ENCODE measurements around the gene ASCL4. TPM values are rescaled to one million over a fixed set of nuclear protein-coding genes. Genes with fewer than 3 reads are reported as not detected.

ASCL4 gene
- total and polyA plus RNA-seq, 2 of the 13 experiments (the other 11 are each of a cell fraction or from before 2014, with no cell fraction given), result not detected

GRCh38 chr12:107779077-107779831 lies 4.8 kb downstream of the ASCL4 start (continued):
- TF ChIP-seq ZBTB42 (CRISPR knock-in tag; IDR thresholded peaks at IDR 0.05), result no peak
- no peak for TF ChIP-seq ZNF343 (CRISPR knock-in tag; IDR thresholded peaks at IDR 0.05)
- no peak for TF ChIP-seq ZNF746 (CRISPR knock-in tag; IDR thresholded peaks at IDR 0.05)
- no peak for TF ChIP-seq ZNF770 (CRISPR knock-in tag; IDR thresholded peaks at IDR 0.05)
- no peak for TF ChIP-seq ATAD3A (CRISPR knock-in tag; IDR thresholded peaks at IDR 0.05)
- TF ChIP-seq ZFP37 (CRISPR knock-in tag; IDR thresholded peaks at IDR 0.05; ENCODE audit: borderline replicate concordance), result no peak
- TF ChIP-seq ZBTB44 (CRISPR knock-in tag; IDR thresholded peaks at IDR 0.05), result no peak
- no peak for TF ChIP-seq ZFX (CRISPR knock-in tag; IDR thresholded peaks at IDR 0.05; ENCODE audit: low read depth)

- DNase-seq (ENCODE audit: low spot score), result no peak
- ChIA-PET POLR2A (no interaction called here), CTCF (ENCODE audit: low intra/inter-chr PET ratio, low total read pairs) (no interaction called here)
- intact Hi-C loops (cut with micrococcal nuclease; ENCODE audit: unreplicated experiment) (no loop called here), in situ Hi-C loops (cut with HindIII; ENCODE audit: extremely low pct_ligation_motif_present, low pct_unique_long_range_greater_than_20kb) (no loop called here)
- H2AFZ ChIP-seq (ENCODE audit: low read length), result no peak overlapping the region
- peaks cover 1 to 21% of the 10 kb centered on the region in 2 experiments; a peak in 4 of 5 replicates for H3K27me3 ChIP-seq (ENCODE audit: control insufficient read depth in 1 of 2, insufficient read depth in 2 of 2, low read length in 2 of 2)
- H3K4me3 ChIP-seq (replicated peaks in 1 of 3; ENCODE audit: insufficient read depth in 1 of 3, low read depth in 2 of 3, low read length in 3 of 3), result no peak overlapping the region
- H3K4me1 ChIP-seq (ENCODE audit: insufficient read depth, low read length), result no peaks in the 10 kb centered on the region; the same call in 1 of the 2 replicates
- H4K20me1 ChIP-seq (ENCODE audit: insufficient read depth, low read length), result no peaks in the 10 kb centered on the region
- WGBS (ENCODE audit: low lambda C conversion rate), result 52% methylated on average over 1 of the region's 1 CpG
- no peaks in the 10 kb centered on the region for H3K36me3 ChIP-seq (replicated peaks in 1 of 2; ENCODE audit: control insufficient read depth in 1 of 2, insufficient read depth in 2 of 2, low read length in 2 of 2)
- no peak for FAIRE-seq
- no peak overlapping the region for H3K27ac ChIP-seq (ENCODE audit: extremely low read length, insufficient read depth, low read length)
- no peaks in the 10 kb centered on the region for H3K79me2 ChIP-seq (ENCODE audit: insufficient read depth, low read length)
- ATAC-seq, result no peak
- H3K9me3 ChIP-seq (ENCODE audit: low read length), result no peaks in the 10 kb centered on the region
- no peak overlapping the region for H3K9ac ChIP-seq (ENCODE audit: insufficient read depth, low read depth, low read length)
- no peak overlapping the region for H3K4me2 ChIP-seq (ENCODE audit: low read depth, low read length)
- BruUV-seq (replicated peaks), result no TSS peak
- TF ChIP-seq SP1 (IDR thresholded peaks at IDR 0.05) (no peak), SP1 (CRISPR knock-in tag; IDR thresholded peaks at IDR 0.05) (no peak), NR0B2 (CRISPR knock-in tag; IDR thresholded peaks at IDR 0.05) (no peak), HMG20A (CRISPR knock-in tag; IDR thresholded peaks at IDR 0.05; ENCODE audit: borderline replicate concordance) (no peak), CSRNP2 (CRISPR knock-in tag; conservative IDR thresholded peaks at IDR 0.05; ENCODE audit: low read depth) (no peak), ZBTB21 (CRISPR knock-in tag; IDR thresholded peaks at IDR 0.05) (no peak), ZNF317 (CRISPR knock-in tag; IDR thresholded peaks at IDR 0.05) (no peak), ETV5 (CRISPR knock-in tag; IDR thresholded peaks at IDR 0.05; ENCODE audit: borderline replicate concordance) (no peak)
Measured at GRCh38 chr12:107780298-107780697, 5.8 kb downstream of the ASCL4 start.
